Heart left ventricle (tissue), 13 donors: Measurements from ENCODE around the gene AKTIP.

Experiments
- CTCF ChIP-seq, 12 donors: fragments of 200-600 bp; sonication (generic) in 4 of 12; IDR thresholded peaks; one replicate each; pipeline versions ENCODE4 v1.5.0 to v1.8.0; 2018 to 2022; ENCODE audit warnings: antibody characterized with exemption in 12 of 12, mild to moderate bottlenecking in 5 of 12
- POLR2A ChIP-seq, 2 donors: fragments of 450-650 bp; IDR thresholded peaks; one replicate each; pipeline ENCODE4 v1.6.1; 2017; ENCODE audit warnings: antibody characterized with exemption in 2 of 2, mild to moderate bottlenecking in 2 of 2, moderate library complexity in 2 of 2
- donor health status: ischemic (EF 13 %, LVEDD 7.1; RV severe dilation, severe dysfunction).
- donor health status: DM: no; HTN: yes; CAD: no.
- donor health status: DM: no; HTN: no; CAD: no.
- donor health status: ischemic (EF 25% LVEDD 6.9; RV normal size, moderate dysfunction).
- donor health status: ischemic (EF 25% LVEDD 5.7; RV mildly dilated, moderate dysfunction).
- donor health status: ischemic (EF 35%, LVEDD 5.7; RV mildly dilated, moderate dysfunction).
- donor health status: nonischemic (EF 11% LVEDD 7.7; RV severe dilation, severe dysfunction).
- donor health status: DM: yes; HTN: yes; CAD: no.
- donor health status: PGD.
- donor health status: ischemic (EF 29% LVEDD 5.4; RV normal size, mild dysfunction).
- donor health status: nonischemic (EF 23%, LVEDD 6.1; RV moderate dilation, normal function).

DNA sequence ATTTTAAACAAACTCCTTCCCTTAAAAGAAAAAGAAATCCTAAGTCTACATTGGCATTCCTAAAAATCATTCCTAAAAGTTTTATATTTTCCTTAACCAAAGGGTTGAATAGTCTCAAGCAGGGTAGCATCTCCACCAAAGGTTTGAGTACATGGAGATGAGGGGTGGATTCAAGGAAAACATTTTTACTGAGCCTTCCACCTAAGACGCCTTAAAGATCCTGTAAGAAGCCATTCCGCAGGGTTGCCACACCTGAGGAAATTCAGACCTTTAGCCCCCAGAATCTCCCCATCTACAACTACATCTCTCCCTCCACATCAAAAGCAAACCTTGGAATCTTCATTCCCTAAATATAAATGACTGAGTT lies 7.7 kb upstream of the AKTIP start:
- TF ChIP-seq CTCF (IDR thresholded peaks at IDR 0.05), result peak in 2 of 12 donors; percentile 9 to 11
- TF ChIP-seq POLR2A (IDR thresholded peaks at IDR 0.05), result no peak
